Measurements from ENCODE around the gene RASSF8.
A peak's percentile ranks its signal among the peaks of the same experiment; 100 is the strongest.

Gene RASSF8

GRCh38 chr12:26116829-26117715, 158.6 kb downstream of the RASSF8 start:
- no peak for DNase-seq (ENCODE audit: low spot score)
- H3K27ac ChIP-seq = no peak overlapping the region
- ChIA-PET POLR2A (ENCODE audit: low non-redundant PET) (no interaction called here), CTCF (no interaction called here)
- TF ChIP-seq CTCF (conservative IDR thresholded peaks at IDR 0.05; ENCODE audit: low read depth) = no peak

- CTCF ChIA-PET = interaction anchor here (0.6 to 1.1 kb wide), 3 partner anchors 186 to 285 kb away, joined by 3 to 6 read pairs (median 4); no protein-coding TSS in a partner anchor
- TF ChIP-seq CTCF (conservative IDR thresholded peaks at IDR 0.05; ENCODE audit: low read depth) = no peak
- no peak for DNase-seq (ENCODE audit: low spot score)
- H3K27ac ChIP-seq = no peak overlapping the region
- POLR2A ChIA-PET (ENCODE audit: low non-redundant PET) = no interaction called here
Measured at GRCh38 chr12:26118308-26118707, 159.8 kb downstream of the RASSF8 start.

GRCh38 chr12:26119391-26119989, 161.0 kb downstream of the RASSF8 start:
- no peak overlapping the region for H3K27ac ChIP-seq
- TF ChIP-seq CTCF (conservative IDR thresholded peaks at IDR 0.05; ENCODE audit: low read depth) = peak; percentile 52
- POLR2A ChIA-PET (ENCODE audit: low non-redundant PET) = no interaction called here
- CTCF ChIA-PET = interaction anchor here (0.6 to 1.2 kb wide), 9 partner anchors 9 to 582 kb away, joined by 3 to 6 read pairs (median 3); no protein-coding TSS in a partner anchor
- no peak for DNase-seq (ENCODE audit: low spot score)

- H3K27ac ChIP-seq = no peak overlapping the region
- no peak for TF ChIP-seq CTCF (conservative IDR thresholded peaks at IDR 0.05; ENCODE audit: low read depth)
- DNase-seq (ENCODE audit: low spot score) = no peak
- CTCF ChIA-PET = interaction anchor here (0.6 kb wide), 1 partner anchor 66 kb away, joined by 4 read pairs; no protein-coding TSS in a partner anchor
- POLR2A ChIA-PET (ENCODE audit: low non-redundant PET) = interaction anchor here (0.5 kb wide), 1 partner anchor 861 kb away, joined by 3 read pairs; no protein-coding TSS in a partner anchor
Measured at GRCh38 chr12:26120561-26121274, 162.2 kb downstream of the RASSF8 start.

GRCh38 chr12:26121323-26122060, 163.0 kb downstream of the RASSF8 start:
- ChIA-PET CTCF (interaction anchor here (0.6 to 1.7 kb wide), 3 partner anchors 67 to 493 kb away, joined by 3 to 6 read pairs (median 4); no protein-coding TSS in a partner anchor), POLR2A (ENCODE audit: low non-redundant PET) (interaction anchor here (0.5 kb wide), 1 partner anchor 860 kb away, joined by 3 read pairs; no protein-coding TSS in a partner anchor)
- DNase-seq (ENCODE audit: low spot score) = no peak
- TF ChIP-seq CTCF (conservative IDR thresholded peaks at IDR 0.05; ENCODE audit: low read depth) = no peak
- no peak overlapping the region for H3K27ac ChIP-seq

Measured in RWPE1 (cell line).